GM21390 (cell line): ENCODE measurements around the gene CAMSAP2.

Source experiments
- ATAC-seq: cut with Tn5 transposase; IDR thresholded peaks from one replicate; pipeline ENCODE4 v1.9.1; 2021; ENCODE audit not compliant: unreplicated experiment

Gene CAMSAP2

DNA sequence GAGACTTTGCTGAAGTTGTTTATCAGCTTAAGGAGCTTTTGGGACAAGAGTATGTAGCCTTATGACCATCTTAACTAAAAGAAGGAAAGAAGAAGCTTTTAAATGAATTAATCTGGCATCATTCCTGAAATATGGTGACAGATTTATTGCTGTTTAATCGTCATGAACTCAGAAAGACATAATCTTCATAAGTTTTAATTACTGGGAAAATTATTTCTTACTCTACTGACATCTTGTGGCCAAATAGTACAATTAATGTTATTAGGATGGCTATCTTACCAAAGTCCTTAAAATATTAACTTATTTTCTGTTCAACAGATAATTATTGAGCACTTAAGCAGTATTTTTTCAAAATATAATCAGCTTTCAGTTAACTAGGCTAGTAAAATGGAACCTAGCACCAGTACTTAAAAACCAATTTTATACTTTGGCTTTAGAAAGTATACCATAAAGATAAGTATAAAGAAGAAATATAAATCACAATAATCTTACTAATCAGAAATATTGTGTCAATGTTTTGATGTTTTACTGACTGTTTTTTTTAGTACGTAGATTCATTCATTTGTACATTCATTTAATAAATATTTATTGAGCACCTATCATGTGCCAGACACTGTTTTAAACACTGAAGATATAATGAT, 99.4 kb downstream of the CAMSAP2 start:
- no peak for ATAC-seq

DNA sequence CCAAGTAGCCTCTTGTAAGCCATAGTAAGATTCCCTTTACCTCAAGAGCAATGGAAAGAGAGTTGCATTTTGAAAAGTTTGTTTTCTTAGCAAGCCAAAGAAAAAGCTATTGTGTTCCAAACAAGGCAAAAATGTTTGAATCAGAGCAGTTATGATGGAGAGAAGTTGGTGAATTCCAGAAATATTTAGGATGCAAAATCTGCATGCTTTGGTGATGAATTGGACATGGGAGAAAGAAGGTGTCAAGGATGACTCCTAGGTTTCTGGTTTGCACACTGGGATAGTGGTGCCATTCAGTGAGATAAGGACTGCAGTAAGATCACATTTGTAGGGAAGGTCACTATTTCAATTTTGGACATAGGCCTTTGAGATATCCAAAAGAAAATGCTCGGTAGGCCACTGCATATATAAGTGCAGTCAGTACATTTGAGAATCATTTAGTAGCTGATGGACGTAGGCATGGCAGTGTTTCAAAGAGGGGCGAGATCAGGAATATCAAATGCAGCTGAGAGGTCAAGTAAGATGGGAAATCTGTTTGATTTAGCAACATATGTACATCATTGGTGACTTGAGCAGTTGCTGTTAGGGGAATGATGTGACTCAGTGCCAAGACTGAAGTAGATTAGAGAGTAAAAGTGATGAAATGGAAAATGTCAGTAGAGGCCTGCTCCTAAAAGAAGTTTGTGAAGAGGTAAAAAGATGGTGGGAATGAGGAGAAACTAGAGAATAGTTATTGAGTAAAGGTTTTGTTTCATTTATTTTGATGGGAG, 100.2 kb downstream of the CAMSAP2 start:
- no peak for ATAC-seq

- no peak for ATAC-seq
These were observed 106.7 kb downstream of the CAMSAP2 start for GRCh38 chr1:200845360-200845759.

DNA sequence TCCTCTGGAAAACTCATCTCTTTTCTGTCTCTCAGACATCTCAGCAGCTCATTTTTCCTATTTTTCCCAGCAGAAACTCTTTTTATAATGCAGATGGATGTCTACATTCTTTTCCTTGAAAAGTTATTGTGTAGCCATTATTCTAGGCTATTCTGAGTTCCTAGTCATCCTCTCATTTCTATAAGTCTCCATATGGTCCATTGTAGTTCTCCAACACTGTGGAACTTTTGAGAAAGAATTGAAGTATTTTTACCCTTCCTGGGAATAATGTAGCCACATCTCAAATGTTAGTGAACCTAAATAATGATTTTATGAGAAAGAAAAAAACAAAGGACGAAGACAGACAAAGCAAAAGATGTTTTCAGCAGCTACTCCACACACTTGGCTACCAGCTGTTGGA, 107.7 kb downstream of the CAMSAP2 start:
- no peak for ATAC-seq

DNA sequence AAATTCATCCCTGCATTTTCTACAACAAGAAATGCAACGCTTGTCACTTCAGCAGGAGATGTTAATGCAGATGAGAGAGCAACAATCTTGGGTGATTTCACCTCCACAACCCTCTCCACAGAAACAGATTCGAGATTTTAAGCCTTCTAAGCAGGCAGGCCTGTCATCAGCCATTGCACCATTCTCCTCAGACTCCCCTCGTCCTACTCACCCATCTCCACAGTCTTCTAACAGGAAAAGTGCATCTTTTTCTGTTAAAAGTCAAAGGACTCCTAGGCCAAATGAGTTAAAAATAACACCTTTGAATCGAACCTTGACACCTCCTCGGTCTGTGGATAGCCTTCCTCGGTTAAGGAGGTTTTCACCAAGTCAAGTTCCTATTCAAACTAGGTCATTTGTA, 110.7 kb downstream of the CAMSAP2 start:
- no peak for ATAC-seq

DNA sequence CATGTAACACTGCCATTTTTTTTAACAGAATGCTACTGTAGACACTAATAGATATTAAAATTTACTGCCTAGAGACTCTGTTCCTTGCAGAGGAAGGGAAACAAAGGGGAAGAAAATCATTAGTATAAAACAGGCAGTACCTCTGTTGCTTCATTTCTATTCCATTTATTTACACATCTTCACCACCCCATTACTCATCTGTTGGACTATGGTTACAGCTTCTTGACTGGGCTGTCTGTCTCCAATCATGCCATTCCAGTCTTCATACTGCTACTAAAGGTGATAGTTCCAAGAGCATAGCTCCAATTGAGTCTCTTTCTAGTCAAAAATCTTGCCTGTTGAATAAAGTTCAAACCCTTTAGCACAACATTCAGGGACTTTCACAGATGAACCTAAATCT, 111.9 kb downstream of the CAMSAP2 start:
- no peak for ATAC-seq

DNA sequence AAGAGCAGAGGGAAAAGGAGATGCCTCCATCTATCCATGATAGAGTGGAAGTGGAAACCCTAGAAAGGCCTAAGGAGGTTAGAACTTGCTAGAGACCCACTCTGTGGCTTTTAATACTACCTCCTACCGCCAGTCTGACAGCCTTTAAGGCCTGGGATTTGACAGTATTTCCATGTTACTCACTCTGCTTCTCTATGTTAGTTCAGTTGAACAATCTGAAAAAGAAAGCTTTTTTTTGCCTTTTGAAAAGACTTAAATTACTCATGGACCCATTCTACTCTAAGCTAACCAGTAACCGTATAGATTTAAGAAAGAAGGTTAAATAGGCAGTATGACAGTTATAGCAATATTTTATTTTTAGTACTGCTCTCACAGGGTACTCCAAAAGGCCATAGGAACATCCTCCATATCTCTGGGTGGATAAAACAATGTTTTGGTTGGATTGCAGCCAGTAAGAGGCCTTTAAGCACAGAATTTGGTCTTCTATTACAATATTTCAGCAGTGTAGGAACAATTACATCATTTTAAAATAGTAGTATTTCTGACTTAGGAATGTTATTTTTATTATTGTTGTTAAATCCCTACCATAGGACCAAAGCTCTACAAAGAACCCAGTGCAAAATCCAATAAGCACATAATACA, 118.1 kb downstream of the CAMSAP2 start:
- no peak for ATAC-seq

GRCh38 chr1:200857804-200858203, 119.1 kb downstream of the CAMSAP2 start:
- ATAC-seq: no peak

DNA sequence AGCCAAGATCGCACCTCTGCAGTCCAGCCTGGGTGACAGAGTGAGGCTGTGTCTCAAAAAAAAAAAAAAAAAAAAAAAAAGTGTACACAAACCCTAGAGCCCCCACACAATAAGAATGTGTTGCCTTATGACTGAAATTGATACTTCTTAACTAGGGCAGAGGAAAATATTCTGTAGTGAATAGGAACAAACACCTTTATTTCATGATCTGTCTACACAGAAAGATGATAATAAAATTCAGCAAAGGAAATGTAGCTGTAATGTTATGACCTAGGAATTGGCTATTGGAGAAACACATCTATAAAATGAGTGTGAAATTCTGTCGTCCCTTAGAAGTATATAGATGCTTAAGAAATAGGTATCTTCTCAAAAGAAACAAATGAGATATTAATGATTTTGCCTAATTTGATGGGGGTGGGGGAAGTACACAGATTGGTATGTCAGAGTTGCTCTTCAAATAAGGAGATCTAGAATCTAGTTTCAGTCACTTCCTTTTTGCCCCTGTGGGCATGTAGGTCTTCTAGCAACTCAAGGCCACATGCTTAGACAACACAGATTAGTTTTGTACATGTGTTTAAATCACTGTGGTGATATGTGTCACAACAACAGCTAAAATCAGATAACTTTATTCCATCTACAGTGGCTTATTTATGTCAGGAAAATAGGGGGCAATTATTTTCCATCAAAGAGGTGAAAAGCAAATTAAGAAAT, 123.4 kb downstream of the CAMSAP2 start:
- ATAC-seq: no peak

GRCh38 chr1:200862713-200863415, 124.2 kb downstream of the CAMSAP2 start:
- no peak for ATAC-seq

DNA sequence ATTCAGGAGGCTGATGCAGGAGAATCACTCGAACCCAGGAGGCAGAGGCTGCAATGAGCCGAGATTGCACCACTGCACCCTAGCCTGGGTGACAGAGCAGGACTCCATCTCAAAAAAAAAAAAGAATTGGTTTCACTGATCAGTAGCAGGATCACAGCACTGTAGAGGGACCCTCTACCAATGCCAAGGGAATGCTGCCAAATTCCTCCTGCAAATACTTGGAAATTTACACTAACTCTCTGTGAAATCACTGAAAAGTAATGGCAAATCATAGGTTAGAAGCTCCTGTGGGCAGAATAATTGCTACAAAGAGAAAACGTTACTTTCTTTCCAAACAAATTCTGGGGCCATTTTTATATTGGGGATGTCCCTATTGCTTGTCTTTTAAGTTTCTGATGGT, 127.4 kb downstream of the CAMSAP2 start:
- ATAC-seq: no peak

DNA sequence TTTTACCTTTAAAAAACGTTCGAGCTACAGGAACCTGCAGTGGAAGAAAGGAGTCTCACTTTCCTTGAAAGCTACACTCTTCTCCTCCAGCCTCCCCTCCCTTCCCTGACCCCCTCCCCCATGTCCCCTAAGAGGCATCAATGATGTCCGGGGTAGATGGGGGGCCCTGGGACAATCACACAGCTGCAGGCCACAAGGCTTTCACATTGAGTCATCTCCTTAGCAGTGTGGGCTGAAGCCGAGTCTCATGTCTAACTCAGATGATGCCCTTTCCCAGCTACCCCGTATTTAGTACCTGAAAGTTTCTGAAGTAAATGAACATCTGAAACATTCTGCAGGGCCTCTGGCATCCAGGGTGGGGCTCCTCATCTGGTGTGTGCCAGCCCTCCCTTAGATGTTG, 127.8 kb downstream of the CAMSAP2 start:
- ATAC-seq: peak; percentile 88

DNA sequence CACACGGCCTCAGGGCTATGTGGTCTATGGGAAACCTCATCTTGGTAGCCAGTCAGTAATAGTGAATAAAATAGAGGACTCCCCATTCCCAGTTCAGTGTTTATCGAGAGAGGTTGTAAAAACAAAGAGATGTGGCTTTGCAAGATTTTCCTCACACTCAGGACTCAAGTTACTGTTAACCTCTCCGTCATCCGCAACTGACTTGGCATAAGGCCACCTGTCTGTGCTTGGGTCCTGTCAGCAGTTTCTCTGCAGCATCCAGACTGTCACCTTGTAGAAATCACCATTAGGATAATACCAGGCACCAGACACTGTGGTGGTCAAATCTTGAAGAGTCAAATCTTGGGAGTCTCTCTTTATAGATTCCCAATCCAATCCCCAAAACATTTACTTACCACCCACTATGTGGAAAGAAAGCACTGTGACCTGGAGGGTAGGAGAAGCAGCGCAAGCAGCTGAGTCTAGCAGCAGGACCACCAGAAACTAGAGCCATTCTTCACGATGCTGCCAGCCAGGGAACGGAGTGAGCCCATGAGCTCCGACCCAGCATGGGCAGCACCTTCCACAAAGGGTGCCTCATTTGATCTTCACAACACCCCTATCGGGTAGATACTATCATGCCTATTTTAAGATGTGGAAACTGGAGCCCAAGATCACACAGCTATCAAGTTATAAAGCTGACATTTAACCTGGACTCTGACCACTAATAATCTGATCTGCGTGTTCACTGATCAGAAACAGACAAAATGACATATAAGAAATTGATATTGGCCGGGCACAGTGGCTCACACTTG, 128.5 kb downstream of the CAMSAP2 start:
- no peak for ATAC-seq

DNA sequence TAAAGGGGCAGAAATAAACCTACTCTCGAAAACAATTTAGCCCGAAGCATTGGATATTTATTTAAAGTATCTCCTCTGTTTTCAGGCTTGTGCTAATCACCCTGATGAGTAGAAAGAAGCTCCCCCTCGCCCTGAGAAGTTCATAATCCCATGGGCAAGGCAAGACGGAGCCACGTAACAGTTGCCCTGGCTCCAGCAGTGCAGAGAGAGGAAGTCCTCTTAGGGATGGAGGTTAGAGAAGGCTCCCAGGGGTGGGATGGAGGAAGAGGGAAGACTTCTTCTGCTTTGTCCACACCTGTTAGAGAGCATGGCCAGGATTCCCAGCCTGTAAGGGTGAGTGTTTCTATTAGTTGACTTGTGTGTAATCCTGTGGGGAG, 130.7 kb downstream of the CAMSAP2 start:
- no peak for ATAC-seq

DNA sequence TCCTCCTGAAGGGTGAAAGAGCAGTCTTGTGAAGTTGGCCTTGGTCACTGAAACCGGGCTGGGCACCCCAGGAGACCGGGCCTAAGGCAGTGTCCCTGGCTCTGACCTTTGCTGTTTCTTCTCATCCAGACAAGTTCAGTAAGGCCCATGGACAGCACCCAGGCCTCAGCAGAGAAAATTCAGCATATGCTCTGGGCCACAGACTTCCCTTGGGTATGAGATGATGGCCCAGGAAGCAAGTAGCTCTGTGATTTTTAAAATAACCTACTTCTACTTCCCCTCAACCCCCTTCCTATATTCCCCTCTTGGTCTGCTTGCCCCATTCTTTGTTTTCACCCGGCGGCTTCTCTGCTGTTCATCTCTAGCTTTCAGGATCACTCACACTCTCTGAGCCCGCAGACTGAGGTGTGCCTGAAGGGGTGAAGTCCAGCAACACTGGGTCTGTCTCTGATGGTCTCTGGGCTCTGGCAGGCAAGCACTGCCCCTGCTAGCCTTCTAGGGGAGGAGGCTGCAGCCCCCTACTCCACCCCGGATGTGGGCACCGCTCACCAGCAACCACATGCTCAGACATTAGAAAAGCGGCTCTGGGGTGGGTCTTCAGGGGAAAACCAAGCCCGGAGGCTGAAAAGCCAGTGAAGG, 131.2 kb downstream of the CAMSAP2 start:
- peak; percentile 55 for ATAC-seq

- ATAC-seq: no peak
These were observed 133.9 kb downstream of the CAMSAP2 start, which contains the start of gene GPR25 for GRCh38 chr1:200872446-200873115. TSS of gene GPR25 (plus strand) at chr1:200872981. CDS start at chr1:200873038, 57 bp downstream.

GRCh38 chr1:200873116-200873670, 134.5 kb downstream of the CAMSAP2 start:
- no peak for ATAC-seq

DNA sequence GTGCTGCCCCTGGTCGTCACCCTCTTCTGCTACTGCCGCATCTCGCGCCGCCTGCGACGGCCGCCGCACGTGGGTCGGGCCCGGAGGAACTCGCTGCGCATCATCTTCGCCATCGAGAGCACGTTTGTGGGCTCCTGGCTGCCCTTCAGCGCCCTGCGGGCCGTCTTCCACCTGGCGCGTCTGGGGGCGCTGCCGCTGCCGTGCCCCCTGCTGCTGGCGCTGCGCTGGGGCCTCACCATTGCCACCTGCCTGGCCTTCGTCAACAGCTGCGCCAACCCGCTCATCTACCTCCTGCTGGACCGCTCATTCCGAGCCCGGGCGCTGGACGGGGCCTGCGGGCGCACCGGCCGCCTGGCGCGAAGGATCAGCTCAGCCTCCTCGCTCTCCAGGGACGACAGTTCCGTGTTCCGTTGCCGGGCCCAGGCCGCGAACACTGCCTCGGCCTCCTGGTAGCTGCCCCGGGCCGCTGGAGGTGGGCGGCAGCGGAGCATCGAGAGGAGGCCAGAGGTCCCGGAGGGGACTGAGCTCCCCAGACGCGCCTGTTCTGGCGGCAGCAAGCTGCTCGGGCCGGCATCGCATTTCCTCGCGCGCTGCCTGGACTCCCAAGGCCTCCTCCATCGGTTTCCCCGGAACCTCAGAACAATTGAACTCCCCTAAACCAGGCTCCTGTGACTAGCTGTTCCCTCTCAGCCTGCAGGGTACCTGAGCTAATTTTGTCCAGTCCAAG, 135.1 kb downstream of the CAMSAP2 start:
- no peak for ATAC-seq
